NCI-H128 (cell line): ENCODE data around the gene XPO5.
A peak's percentile ranks its signal among the peaks of the same experiment; 100 is the strongest.
"Not testable (repeated sequence)": the region's sequence is repeated elsewhere in the genome, so short reads cannot be mapped to it uniquely, and the experiment has no call there.

Source experiments
- DNase-seq: peaks from one replicate; lab custom pipeline; 2025; ENCODE audit not compliant: unreplicated experiment; lab: John Stamatoyannopoulos, UW

XPO5 gene

GRCh38 chr6:43498291-43498690, 77.5 kb downstream of the XPO5 start:
- not testable (repeated sequence) for DNase-seq

GRCh38 chr6:43497689-43498088, 78.1 kb downstream of the XPO5 start:
- DNase-seq: no peak

GRCh38 chr6:43497129-43497396, 78.8 kb downstream of the XPO5 start:
- no peak for DNase-seq

- no peak for DNase-seq
Measured at GRCh38 chr6:43496370-43497128, 79.3 kb downstream of the XPO5 start.

- no peak for DNase-seq
Measured at GRCh38 chr6:43495409-43495941, 80.4 kb downstream of the XPO5 start.

GRCh38 chr6:43494766-43495165, 81.1 kb downstream of the XPO5 start:
- DNase-seq: no peak

GRCh38 chr6:43494321-43494720, 81.5 kb downstream of the XPO5 start:
- DNase-seq: no peak

GRCh38 chr6:43493833-43494232, 82.0 kb downstream of the XPO5 start:
- DNase-seq: no peak

- no peak for DNase-seq
Measured at GRCh38 chr6:43493230-43493629, 82.6 kb downstream of the XPO5 start.

- no peak for DNase-seq
Measured at GRCh38 chr6:43492673-43493072, 83.2 kb downstream of the XPO5 start.

- DNase-seq: no peak
Measured at GRCh38 chr6:43491750-43492661, 83.8 kb downstream of the XPO5 start.

- DNase-seq: no peak
Measured at GRCh38 chr6:43490523-43490939, 85.3 kb downstream of the XPO5 start.

GRCh38 chr6:43489277-43490072, 86.4 kb downstream of the XPO5 start:
- DNase-seq: no peak

- no peak for DNase-seq
Measured at GRCh38 chr6:43488667-43489276, 87.1 kb downstream of the XPO5 start.

- no peak for DNase-seq
Measured at GRCh38 chr6:43481591-43482236, 94.1 kb downstream of the XPO5 start.

GRCh38 chr6:43481075-43481474, 94.8 kb downstream of the XPO5 start:
- DNase-seq: no peak

- no peak for DNase-seq
Measured at GRCh38 chr6:43478008-43478372, 97.8 kb downstream of the XPO5 start.

- DNase-seq: peak; percentile 72
Measured at GRCh38 chr6:43477235-43478007, 98.4 kb downstream of the XPO5 start, which contains the start of gene TJAP1. Gene TJAP1 (plus strand): TSS chr6:43477570. CDS start chr6:43499002, 21,432 bp downstream.

GRCh38 chr6:43476746-43477145, 99.1 kb downstream of the XPO5 start:
- no peak for DNase-seq

- DNase-seq: no peak
Measured at GRCh38 chr6:43475516-43475915, 100.3 kb downstream of the XPO5 start.
